Transverse colon (tissue), 3 donors: ENCODE measurements around the gene CRAT.

Experiments used
- EP300 ChIP-seq: sonication (generic); formaldehyde crosslinking; IDR thresholded peaks from one replicate; pipeline ENCODE4 v1.6.1; 2017; ENCODE audit warnings: antibody characterized with exemption, low read depth
- POLR2A ChIP-seq: fragments of 450-650 bp; IDR thresholded peaks from one replicate; pipeline ENCODE4 v1.6.1; 2016; ENCODE audit warnings: antibody characterized with exemption, mild to moderate bottlenecking, moderate library complexity
- TF ChIP-seq, protein P1 (sequence below), 5 experiments: fragments of 200-600 bp in 3 of 5; fragments of 450-650 bp in 2 of 5; sonication (generic) in 3 of 5; IDR thresholded peaks; 1 replicate in 2 of 5; 2 replicates in 3 of 5; pipeline ENCODE4 v1.5.1; 2016 to 2017; ENCODE audit warnings: antibody characterized with exemption in 5 of 5, inconsistent platforms in 3 of 5, mild to moderate bottlenecking in 2 of 5, moderate library complexity in 1 of 5

DNA sequence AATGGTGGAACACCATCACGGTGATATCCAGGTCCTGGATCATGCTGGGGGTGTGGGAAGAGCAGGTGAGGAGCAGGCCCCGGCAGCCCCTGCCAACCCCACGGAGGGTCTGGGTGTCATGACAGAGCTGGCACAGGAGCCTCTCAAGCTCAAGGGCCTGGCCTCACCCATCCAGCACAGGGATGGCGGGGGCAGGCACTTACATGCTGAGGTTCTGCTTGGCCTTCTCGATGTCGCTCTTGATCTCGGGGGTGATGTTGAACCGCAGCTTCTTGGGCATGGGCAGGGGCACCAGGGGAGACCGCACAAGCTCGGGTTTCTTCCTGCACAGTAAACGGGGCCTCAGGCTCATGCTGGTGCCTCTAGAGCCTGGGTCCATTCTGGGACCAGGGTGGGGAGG lies 12.3 kb downstream of the CRAT start:
- TF ChIP-seq EP300 = no peak
- no peak for TF ChIP-seq POLR2A
- TF ChIP-seq, protein P1, sequence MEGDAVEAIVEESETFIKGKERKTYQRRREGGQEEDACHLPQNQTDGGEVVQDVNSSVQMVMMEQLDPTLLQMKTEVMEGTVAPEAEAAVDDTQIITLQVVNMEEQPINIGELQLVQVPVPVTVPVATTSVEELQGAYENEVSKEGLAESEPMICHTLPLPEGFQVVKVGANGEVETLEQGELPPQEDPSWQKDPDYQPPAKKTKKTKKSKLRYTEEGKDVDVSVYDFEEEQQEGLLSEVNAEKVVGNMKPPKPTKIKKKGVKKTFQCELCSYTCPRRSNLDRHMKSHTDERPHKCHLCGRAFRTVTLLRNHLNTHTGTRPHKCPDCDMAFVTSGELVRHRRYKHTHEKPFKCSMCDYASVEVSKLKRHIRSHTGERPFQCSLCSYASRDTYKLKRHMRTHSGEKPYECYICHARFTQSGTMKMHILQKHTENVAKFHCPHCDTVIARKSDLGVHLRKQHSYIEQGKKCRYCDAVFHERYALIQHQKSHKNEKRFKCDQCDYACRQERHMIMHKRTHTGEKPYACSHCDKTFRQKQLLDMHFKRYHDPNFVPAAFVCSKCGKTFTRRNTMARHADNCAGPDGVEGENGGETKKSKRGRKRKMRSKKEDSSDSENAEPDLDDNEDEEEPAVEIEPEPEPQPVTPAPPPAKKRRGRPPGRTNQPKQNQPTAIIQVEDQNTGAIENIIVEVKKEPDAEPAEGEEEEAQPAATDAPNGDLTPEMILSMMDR (IDR thresholded peaks at IDR 0.05) = no peak
